ENCODE data around the gene NHEJ1.

Gene NHEJ1

DNA sequence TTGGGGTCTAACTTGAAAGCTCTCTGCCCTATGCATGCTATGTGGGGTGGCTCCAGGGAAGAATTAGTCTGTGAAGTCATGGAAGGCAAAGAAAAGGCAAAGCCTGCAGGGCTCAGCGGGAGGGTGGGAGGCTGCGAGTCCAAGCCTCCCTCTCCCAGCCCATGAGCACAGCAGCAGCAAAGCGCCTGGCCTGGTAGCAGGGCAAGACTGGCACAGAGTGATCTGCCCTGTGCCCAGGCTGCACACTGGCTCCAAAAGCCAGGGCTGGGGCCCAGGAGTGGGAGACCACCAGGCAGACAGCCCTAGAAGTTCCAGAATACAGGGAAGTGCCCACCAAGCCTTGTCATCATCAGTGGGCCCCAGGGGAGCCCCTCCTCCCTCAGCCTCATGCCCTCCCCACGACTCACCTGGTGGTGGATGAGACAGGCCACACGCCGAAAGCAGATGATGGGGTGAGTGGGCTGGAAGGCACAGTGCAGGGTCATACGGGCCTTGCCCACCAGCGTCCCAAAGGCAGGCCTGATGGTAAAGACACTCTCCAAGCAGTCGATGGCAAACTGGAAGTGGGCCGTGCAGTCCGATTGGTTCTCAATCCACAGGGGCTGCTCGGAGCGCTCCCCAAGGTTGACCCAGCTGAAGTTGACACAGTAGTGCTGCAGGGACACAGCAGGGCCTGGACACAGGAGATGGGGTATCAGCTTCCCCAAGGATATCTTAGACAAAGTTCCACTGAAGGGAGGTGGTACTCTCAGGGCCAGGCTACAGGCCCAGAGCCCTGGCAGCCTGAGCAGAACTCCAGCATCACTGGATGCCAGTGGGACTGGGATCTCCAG lies 131.4 kb downstream of the NHEJ1 start:
- DNase-seq (ENCODE audit: low spot score) = no peak

DNA sequence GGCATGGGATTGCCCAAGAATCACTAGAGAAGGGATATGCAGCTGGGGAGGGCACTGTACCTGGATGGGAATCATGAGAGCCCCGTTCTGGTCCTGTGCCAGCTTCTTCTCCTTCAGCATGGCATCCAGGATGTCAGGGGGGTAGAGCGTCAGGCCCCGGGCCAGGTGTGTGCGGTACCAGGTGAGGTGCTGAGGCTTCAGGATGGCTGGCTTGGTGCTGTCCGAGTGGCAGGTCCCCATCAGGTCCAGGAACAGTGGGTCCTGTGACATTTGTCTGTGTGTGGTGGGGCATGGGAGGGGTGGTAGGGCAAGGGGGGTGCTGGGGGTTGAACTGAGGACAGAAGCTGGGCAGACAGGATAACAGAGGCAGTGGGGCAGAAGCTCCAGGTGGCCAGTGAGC lies 132.5 kb downstream of the NHEJ1 start:
- DNase-seq (ENCODE audit: low spot score) = no peak

DNA sequence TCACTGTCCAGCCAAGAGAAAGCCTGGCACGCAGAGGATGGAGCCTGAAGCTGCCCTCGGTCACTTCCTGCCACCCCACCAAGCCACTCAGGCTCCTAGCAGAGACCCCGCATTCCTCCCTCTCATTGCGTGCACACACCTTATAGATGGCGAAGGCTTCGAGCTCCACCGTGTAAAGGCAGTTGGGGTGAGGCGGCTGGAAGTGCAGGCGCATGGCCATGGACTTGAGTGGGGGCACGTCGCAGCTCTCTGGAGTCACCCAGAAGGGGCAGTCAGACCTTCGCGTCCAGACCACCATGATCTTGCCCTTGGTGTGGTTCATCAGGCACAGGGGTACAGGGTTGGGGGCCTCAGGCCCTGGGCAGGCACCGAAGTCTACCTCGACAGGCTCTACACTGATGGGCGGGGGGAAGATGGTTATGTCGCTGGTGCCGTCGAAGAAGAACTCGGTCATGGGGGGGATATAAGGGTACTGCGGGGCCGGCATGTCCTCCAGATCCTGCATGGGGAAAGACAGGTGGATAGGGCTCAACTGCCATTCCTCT lies 133.0 kb downstream of the NHEJ1 start:
- DNase-seq (ENCODE audit: low spot score) = no peak

DNA sequence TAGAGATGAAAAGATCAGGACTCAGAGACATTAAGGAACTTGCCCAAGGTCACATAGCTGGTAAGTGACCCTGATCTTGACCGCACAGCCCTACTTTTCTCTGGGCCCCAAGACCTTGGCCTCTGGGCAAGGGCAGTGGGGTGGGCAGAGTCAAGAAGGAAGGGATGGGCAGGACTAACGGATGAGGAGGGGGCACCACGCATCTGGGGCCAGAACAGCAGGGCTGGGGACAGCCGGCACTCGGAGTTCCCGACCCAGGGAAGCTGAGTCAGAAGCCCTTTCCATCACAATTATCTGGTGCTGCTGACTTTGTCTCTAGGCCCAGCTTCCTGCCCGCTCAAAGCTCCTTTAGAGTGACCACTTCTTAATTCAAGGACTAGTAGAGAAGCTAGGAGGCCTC lies 133.7 kb downstream of the NHEJ1 start:
- no peak for DNase-seq (ENCODE audit: low spot score)

DNA sequence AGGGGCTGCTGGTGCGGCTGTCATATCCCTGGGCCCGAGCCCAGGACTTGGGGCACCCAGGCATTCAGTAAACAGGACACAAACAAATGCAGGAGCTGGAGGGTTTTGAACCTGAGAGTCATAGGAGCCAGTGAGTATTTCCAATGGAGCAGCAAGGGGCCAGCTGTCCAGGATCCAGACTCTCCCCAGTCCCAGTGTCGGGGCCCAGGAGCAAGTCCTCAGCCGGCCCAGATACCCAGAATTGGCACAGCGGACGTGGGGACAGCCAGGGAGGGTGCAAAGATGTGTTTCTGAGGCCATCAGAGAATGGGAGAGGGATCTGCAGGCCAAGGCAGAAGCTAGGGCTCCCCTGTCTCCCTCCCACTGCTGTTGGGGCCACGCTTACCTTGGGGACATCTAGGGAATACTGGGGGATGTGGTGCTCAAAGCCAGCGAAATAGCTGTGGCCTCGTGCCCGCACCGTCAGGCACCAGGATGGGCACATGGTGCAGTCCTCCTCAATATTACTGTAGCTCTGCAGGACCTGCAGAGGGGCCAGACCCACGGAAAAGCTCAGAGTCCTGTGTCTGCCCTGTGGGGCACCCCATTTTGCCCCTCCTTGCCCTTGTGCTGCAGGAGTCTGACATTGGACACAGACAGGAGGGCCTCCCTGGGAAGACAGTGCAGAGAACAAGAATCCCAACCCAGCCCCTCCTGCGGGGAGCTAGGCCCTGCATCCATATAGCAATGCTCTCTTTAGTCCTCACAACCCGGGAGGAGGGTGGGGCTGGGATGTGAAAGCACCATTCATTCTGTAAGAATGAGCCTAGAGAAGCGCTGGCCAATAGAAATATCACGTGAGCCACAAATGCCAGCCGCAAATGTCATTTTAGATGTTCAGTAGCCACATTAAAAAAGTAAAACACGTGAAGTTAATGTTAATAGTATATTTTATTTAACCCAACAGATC lies 134.7 kb downstream of the NHEJ1 start:
- no peak for DNase-seq (ENCODE audit: low spot score)
